Parathyroid adenoma (tissue), 2 donors: ENCODE measurements around the gene PAX5.

Source experiments
- H2AFZ ChIP-seq: fragments of 300-600 bp; sonication (generic); one replicate; pipeline ENCODE4 v1.7.0; 2017; ENCODE audit warnings: antibody characterized with exemption, mild to moderate bottlenecking
- H3K27ac ChIP-seq: fragments of 300-600 bp; sonication (generic); one replicate; pipeline ENCODE4 v1.7.0; 2017
- H3K27me3 ChIP-seq: fragments of 300-600 bp; sonication (generic); one replicate; pipeline ENCODE4 v1.7.0; 2017; ENCODE audit warnings: low read length; ENCODE audit not compliant: control insufficient read depth, insufficient read depth
- H3K36me3 ChIP-seq: fragments of 300-600 bp; sonication (generic); one replicate; pipeline ENCODE4 v1.7.0; 2017; ENCODE audit warnings: low read length; ENCODE audit not compliant: control insufficient read depth, insufficient read depth
- H3K4me1 ChIP-seq: fragments of 300-600 bp; sonication (generic); one replicate; pipeline ENCODE4 v1.7.0; 2017; ENCODE audit warnings: control low read depth
- H3K4me2 ChIP-seq: fragments of 300-600 bp; sonication (generic); one replicate; pipeline ENCODE4 v1.7.0; 2017; ENCODE audit warnings: low read length
- H3K4me3 ChIP-seq: fragments of 300-600 bp; sonication (generic); one replicate; pipeline ENCODE4 v1.7.0; 2017; ENCODE audit warnings: low read depth, low read length
- H3K79me2 ChIP-seq: fragments of 300-600 bp; sonication (generic); one replicate; pipeline ENCODE4 v1.7.0; 2017; ENCODE audit warnings: control low read depth
- H3K9ac ChIP-seq: fragments of 300-600 bp; sonication (generic); one replicate; pipeline ENCODE4 v1.7.0; 2017; ENCODE audit warnings: mild to moderate bottlenecking
- H3K9me3 ChIP-seq: fragments of 300-600 bp; sonication (generic); one replicate; pipeline ENCODE4 v1.7.0; 2017; ENCODE audit warnings: low read length; ENCODE audit not compliant: control insufficient read depth
- CTCF ChIP-seq: fragments of 300-600 bp; sonication (generic); IDR thresholded peaks from one replicate; pipeline ENCODE4 v1.7.0; 2017; ENCODE audit warnings: antibody characterized with exemption, mild to moderate bottlenecking
- donor health status: primary hyperparathyroidism.

The PAX5 gene

GRCh38 chr9:36876056-36876455 lies 158.0 kb downstream of the PAX5 start:
- Histone ChIP-seq H3K36me3 (no peaks in the 10 kb centered on the region), H3K4me2 (no peak overlapping the region), H3K79me2 (no peaks in the 10 kb centered on the region), H3K9me3 (no peaks in the 10 kb centered on the region), H3K4me1 (no peaks in the 10 kb centered on the region), H3K27ac (no peak overlapping the region), H3K4me3 (no peak overlapping the region), H3K27me3 (no peaks in the 10 kb centered on the region), H3K9ac (no peak overlapping the region), H2AFZ (no peak overlapping the region)
- TF ChIP-seq CTCF = no peak

- no peaks in the 10 kb centered on the region for H3K9me3 ChIP-seq
- no peak overlapping the region for H3K27ac ChIP-seq
- no peaks in the 10 kb centered on the region for H3K36me3 ChIP-seq
- no peaks in the 10 kb centered on the region for H3K27me3 ChIP-seq
- H3K4me3 ChIP-seq = no peak overlapping the region
- no peaks in the 10 kb centered on the region for H3K4me1 ChIP-seq
- H3K4me2 ChIP-seq = no peak overlapping the region
- H2AFZ ChIP-seq = no peak overlapping the region
- H3K9ac ChIP-seq = no peak overlapping the region
- H3K79me2 ChIP-seq = no peaks in the 10 kb centered on the region
- no peak for TF ChIP-seq CTCF
Observed at GRCh38 chr9:36874921-36875320, 159.1 kb downstream of the PAX5 start.

- no peaks in the 10 kb centered on the region for H3K4me1 ChIP-seq
- H3K9ac ChIP-seq = no peak overlapping the region
- H2AFZ ChIP-seq = no peak overlapping the region
- no peak for TF ChIP-seq CTCF
- H3K27me3 ChIP-seq = no peaks in the 10 kb centered on the region
- H3K9me3 ChIP-seq = no peaks in the 10 kb centered on the region
- H3K4me2 ChIP-seq = no peak overlapping the region
- H3K79me2 ChIP-seq = no peaks in the 10 kb centered on the region
- H3K4me3 ChIP-seq = no peak overlapping the region
- no peak overlapping the region for H3K27ac ChIP-seq
- no peaks in the 10 kb centered on the region for H3K36me3 ChIP-seq
Observed at GRCh38 chr9:36874261-36874660, 159.8 kb downstream of the PAX5 start.

GRCh38 chr9:36873247-36873875 lies 160.7 kb downstream of the PAX5 start:
- peak; percentile 68 for TF ChIP-seq CTCF
- H3K79me2 ChIP-seq = no peaks in the 10 kb centered on the region

GRCh38 chr9:36872641-36873040 lies 161.4 kb downstream of the PAX5 start:
- no peaks in the 10 kb centered on the region for H3K27me3 ChIP-seq

More at GRCh38 chr9:36873247-36873875, 160.7 kb downstream of the PAX5 start:
- Histone ChIP-seq H3K27me3 (no peaks in the 10 kb centered on the region), H3K9ac (no peak overlapping the region), H3K9me3 (no peaks in the 10 kb centered on the region), H3K36me3 (no peaks in the 10 kb centered on the region), H3K4me3 (no peak overlapping the region), H3K4me1 (no peaks in the 10 kb centered on the region), H2AFZ (no peak overlapping the region), H3K4me2 (no peak overlapping the region), H3K27ac (no peak overlapping the region)

More at GRCh38 chr9:36872641-36873040, 161.4 kb downstream of the PAX5 start:
- Histone ChIP-seq H3K4me1 (no peaks in the 10 kb centered on the region), H3K9ac (no peak overlapping the region), H3K36me3 (no peaks in the 10 kb centered on the region), H2AFZ (no peak overlapping the region), H3K4me2 (no peak overlapping the region), H3K4me3 (no peak overlapping the region), H3K27ac (no peak overlapping the region), H3K79me2 (no peaks in the 10 kb centered on the region), H3K9me3 (no peaks in the 10 kb centered on the region)
- TF ChIP-seq CTCF = no peak
